HG02798 (cell line): ENCODE data around the gene CSF3.

Source experiments
- ATAC-seq: cut with Tn5 transposase; IDR thresholded peaks from one replicate; pipeline ENCODE4 v1.9.1; 2021; ENCODE audit warnings: mild to moderate bottlenecking; ENCODE audit not compliant: unreplicated experiment, poor library complexity

The CSF3 gene

DNA sequence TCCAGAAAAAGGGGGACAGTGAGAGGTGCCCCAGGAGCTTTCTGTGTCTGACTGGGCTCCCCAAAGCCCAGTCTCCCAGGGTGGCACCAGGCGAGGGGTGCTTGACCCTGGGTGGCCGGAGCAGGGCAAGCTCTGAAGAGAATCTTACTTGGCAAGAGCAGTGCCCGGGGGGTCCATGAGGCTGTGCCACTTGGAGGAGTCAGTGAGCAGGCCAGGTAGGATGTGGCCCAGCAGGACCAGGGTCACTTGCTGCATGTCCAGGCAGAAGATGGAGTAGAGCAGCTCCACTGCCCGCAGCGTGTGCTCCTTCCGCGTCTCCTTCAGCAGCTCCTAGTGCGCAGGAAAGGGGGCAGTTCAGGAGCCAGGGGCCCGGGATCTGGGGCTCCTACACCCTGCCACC is 7.3 kb downstream of the CSF3 start:
- ATAC-seq = no peak

GRCh38 chr17:40022961-40023541 is 7.8 kb downstream of the CSF3 start:
- ATAC-seq = no peak

DNA sequence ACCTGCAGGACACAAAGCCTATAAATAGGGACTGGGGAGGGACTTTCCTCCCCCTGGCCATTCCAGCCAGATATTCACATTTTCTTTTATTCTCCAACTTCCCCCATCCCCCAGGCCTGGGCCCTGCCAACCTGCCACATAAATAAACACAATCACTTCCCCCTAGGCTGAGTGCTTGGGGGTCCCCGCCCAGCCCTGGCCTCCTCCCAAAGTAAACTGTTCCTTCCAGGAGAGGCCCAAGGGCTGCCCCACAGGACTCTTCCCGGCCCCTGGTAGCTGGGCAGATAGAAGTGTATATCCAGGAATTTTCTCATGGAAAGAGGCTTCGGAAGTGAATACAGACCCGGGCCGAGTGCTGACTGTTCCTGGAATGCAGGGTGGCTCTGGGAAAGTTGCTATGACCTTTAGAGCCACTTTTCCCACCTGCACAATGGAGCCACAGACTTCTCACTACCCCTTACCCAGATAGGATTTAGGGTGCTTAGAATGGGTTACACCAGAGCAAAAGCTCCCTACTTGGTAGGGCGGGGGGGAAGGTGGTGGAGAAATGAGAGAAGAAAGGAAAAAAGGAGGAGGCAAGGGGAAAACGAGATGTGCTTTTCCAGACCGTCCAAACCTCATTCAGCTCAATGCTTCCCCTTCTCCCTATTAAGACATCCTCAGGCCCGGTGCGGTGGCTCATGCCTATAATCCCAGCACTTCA is 8.5 kb downstream of the CSF3 start:
- no peak for ATAC-seq

DNA sequence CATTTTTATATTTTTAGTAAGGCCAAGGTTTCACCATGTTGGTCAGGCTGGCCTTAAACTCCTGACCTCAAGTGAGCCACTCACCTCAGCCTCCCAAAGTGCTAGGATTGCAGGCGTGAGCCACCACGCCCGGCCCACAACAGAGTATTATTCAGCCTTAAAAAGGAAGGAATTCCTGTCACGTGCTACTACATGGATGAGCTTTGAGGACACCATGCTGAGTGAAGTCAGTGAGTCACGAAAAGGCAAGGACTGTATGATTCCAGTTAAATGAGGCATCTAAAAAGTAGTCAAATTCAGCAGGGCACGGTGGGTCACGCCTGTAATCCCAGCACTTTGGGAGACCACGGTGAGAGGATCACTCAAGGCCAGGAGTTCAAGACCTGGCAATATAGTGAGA is 9.7 kb downstream of the CSF3 start:
- ATAC-seq = no peak

- ATAC-seq = no peak
Observed at GRCh38 chr17:40025559-40025958, 10.3 kb downstream of the CSF3 start.

DNA sequence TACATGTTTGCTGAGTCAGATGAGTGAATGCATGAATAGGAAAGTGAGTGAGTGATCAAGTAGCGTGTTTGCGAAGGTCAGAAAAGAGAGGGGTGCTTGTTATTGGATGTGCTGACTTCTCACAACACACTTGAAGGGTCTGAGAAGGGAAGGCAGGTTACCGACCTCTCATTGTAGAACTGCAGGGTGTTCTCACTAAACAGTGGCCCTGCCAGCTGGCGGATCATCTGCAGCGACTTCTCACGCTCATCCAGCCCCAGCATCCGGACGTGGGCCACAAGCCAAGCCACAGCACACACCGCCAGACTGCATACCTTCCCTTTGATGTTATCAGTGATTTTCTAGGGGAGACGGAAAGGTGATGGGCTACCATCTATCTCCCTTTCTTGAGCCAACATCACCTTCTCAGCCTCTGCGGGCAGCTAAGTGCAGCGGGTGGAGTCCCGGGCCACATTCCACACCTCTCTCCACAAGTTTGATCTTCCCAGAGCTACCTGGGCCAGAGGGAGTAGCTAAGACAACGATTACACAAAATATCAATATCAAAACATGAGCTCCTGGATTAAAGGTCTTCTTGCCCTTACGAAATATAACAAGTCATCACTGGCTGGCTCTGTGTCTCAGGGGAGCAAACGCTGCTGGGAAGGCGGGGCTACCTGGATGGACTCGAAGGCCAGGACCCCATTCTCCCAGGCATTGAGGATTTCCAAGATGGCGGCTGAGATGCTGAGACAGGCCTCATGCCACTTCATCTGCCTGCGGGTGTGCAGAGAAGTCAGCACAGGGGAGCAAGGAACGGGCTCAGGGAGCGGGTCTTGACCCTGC is 11.0 kb downstream of the CSF3 start:
- no peak for ATAC-seq

DNA sequence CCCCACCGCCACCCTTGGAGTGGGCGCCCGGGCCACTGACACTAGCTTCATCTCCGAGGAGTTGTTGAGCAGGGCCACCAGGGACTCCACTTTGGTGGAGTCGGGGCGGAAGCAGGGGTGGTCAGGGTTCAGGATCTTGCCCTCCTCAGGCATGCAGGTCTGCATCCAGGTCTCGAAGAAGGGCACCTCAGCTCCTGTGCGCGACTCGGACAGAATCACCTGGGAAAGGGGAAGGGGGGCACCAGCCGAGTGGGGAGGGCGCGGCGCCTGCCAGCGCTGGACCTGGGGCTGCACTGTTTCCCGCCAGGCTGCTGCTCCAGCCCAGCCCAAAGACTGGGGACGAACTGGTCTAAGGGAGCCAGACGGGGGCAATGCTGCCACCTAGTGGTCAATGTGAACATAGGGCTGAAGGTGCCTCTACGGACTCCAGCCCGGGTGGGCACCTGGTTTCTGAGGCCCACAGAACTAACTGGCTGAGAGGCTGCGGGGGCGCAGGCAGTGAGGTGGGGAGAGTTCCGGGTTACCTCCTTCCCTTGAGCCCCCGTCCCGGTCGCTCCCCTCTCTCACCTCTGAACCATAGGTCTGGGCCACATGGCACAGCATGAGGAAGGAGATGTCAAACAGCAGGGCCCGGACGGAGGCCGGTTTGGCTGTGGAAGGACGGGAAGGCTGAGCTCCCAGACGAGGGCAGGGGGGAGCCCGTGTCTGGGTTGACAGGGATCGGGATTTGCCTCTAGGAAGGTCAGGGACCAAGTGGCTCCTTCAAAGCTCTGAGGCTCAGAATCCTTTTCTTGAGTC is 11.8 kb downstream of the CSF3 start:
- peak; percentile 57 for ATAC-seq

DNA sequence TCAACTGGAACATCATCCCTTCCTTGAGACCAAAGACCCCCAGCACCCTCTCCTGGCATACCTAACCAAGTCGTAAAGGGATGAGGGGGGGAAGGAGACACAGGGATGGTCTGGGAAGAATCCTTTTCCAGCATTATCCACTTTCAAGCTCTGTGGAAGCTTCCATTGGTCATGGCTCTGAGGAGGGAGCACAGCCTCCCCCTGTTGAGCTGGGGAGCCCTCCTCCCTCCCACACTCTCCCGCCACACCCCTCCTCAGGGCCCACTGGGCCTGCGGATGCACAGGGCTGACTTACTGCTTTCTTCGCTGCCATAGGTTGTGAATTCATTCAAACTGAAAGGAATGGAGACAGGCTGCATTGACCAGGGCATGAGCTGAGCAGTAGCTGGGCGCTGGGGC is 12.4 kb downstream of the CSF3 start:
- ATAC-seq = no peak

DNA sequence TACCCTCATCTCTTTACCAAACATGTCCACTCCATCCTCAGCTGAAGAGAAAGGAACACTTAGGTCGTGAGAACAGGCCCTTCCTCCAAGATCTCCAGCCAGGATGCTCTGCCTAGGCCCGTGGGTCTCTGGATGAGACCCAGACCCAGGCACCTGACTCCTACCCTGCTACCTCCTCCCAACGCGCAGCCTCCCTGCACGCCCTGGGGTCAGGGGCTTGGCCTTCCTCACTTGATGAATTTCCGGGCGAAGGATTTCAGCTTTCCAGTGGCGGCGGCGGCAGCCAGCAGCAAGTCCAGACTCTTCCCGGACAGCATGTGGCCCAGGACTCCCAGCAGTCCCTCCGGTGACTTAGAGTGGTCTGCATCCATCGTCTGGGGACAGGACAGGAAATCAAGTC is 13.4 kb downstream of the CSF3 start:
- no peak for ATAC-seq

GRCh38 chr17:40031706-40032105 is 16.5 kb downstream of the CSF3 start:
- ATAC-seq = no peak

- ATAC-seq = no peak
Observed at GRCh38 chr17:40032322-40033320, 17.4 kb downstream of the CSF3 start.

GRCh38 chr17:40033339-40033738 is 18.1 kb downstream of the CSF3 start:
- no peak for ATAC-seq

GRCh38 chr17:40034426-40035161 is 19.4 kb downstream of the CSF3 start:
- ATAC-seq = no peak

GRCh38 chr17:40035162-40035559 is 19.9 kb downstream of the CSF3 start:
- no peak for ATAC-seq

GRCh38 chr17:40038882-40039513 is 23.8 kb downstream of the CSF3 start:
- no peak for ATAC-seq

DNA sequence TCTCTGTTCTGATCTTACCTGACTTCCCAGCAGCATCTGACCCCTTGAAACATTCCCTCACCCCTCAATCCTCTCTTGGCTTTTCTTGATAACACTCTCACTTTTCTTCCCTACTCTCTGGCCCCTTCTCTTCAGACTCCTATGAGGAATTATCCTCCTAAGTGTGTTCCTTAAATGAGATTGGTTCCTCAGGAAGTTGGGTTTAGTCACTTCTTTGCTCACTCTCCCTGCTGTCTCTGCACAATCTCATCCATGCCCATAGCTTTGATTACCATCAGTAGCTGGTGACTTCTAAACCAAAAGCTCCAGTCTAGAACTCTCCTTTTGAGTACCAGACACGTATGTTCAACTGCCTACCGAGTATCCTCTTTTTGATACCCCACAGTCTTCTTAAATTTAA is 26.0 kb downstream of the CSF3 start:
- ATAC-seq = no peak

GRCh38 chr17:40056379-40057015 is 41.3 kb downstream of the CSF3 start:
- ATAC-seq = no peak

DNA sequence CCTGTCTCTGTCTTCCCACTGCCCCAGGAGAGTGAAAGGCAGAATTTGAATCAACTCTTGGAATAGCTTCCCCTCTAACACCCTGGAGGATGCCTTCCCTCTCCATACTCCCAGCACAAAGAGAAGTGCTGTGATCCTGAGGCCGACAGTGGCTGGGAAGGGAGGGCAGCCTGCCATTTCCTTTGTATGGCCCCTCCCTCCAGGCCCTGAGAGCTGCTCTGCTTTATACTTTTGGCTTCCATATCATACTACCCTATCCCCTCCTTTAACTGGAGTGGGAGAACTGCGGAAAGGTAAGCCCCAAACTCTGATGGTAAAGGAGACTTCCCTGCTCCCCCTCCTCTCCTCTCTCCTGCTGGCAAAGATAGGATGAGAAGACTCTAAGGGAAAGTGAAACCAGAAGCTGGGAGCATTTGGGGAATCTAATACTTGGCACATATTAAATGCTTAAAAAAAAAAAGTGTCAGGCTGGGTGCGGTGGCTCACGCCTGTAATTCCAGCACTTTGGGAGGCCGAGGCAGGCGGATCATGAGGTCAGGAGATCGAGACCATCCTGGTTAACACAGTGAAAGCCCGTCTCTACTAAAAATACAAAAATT is 43.0 kb downstream of the CSF3 start:
- no peak for ATAC-seq
